ENCODE results near the gene SLC27A4. TPM values are rescaled to one million over a fixed set of nuclear protein-coding genes. Genes with fewer than 3 reads are reported as not detected.

The SLC27A4 gene
- total RNA-seq, 1 experiment from 2014 or later: 17.0 TPM

DNA sequence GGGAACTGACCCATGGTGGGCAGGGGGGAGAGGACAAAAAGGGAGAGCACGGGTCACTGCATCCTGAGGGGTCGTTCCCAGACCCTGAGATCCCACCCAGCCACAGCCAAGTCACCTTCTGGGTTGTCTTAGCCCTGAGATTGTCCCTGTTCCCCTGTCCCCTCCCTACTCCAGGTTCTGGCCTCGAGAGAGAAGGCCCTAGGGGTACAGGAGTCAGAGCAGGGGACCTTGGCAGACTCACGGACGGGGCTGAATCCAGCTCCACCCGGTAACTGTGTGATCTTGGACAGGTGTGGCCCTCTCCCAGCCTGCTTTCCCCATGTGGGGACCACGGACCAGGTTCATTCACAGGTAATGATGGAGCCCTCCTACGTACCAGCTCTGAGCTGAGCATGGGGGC, 69.1 kb downstream of the SLC27A4 start:
- no peaks in the 10 kb centered on the region for H3K9me3 ChIP-seq (ENCODE audit: control insufficient read depth, low read depth, low read length)
- H2AFZ ChIP-seq (ENCODE audit: low read length): no peak overlapping the region
- no peaks in the 10 kb centered on the region for H4K20me1 ChIP-seq (ENCODE audit: control insufficient read depth, insufficient read depth, insufficient read length)
- no peak overlapping the region for H2BK12ac ChIP-seq (ENCODE audit: insufficient read length, low read depth, low read length)
- H3K9ac ChIP-seq (ENCODE audit: extremely low read depth, insufficient read length, low read length): no peak overlapping the region
- no peak overlapping the region for H3K4ac ChIP-seq (ENCODE audit: low read depth, low read length)
- H2AK5ac ChIP-seq (ENCODE audit: insufficient read length, low read length): no peak overlapping the region
- no peak overlapping the region for H2BK5ac ChIP-seq (ENCODE audit: insufficient read length, low read length)
- Mint-ChIP-seq H3K9me3 (peaks cover 0 to 6% of the 10 kb centered on the region in 2 experiments; a peak in 3 of 5 replicates), H3K27me3 (ENCODE audit: low read depth) (peaks cover 98% of the 10 kb centered on the region), H3K36me3 (ENCODE audit: insufficient read depth in 1 of 3, low read depth in 3 of 3) (no peaks in the 10 kb centered on the region; a peak in 1 of 7 replicates), H3K4me3 (no peak overlapping the region; a peak in 1 of 5 replicates), H3K4me1 (peaks cover 35 to 38% of the 10 kb centered on the region in 2 experiments), H3K27ac (no peak overlapping the region)
- H3K23me2 ChIP-seq (ENCODE audit: insufficient read length, low read depth, low read length, poor library complexity, severe bottlenecking): no peaks in the 10 kb centered on the region
- H2BK15ac ChIP-seq (ENCODE audit: low read depth, low read length): no peak overlapping the region
- no peak for DNase-seq
- no peaks in the 10 kb centered on the region for H3K79me2 ChIP-seq (ENCODE audit: insufficient read depth, low read length)
- no peak overlapping the region for H2BK20ac ChIP-seq (ENCODE audit: low read depth, low read length, poor library complexity, severe bottlenecking)
- WGBS (ENCODE audit: extremely low coverage, insufficient read length, low lambda C conversion rate): no CpG with 5 or more reads among the region's 8 CpGs
- no peak for TF ChIP-seq CTCF (conservative IDR thresholded peaks at IDR 0.05)
- H3K79me1 ChIP-seq (ENCODE audit: insufficient read depth, low read depth, low read length, poor library complexity, severe bottlenecking): no peaks in the 10 kb centered on the region
- H3K14ac ChIP-seq (ENCODE audit: insufficient read depth, low read length): no peak overlapping the region
- H3K23ac ChIP-seq (ENCODE audit: insufficient read length, low read depth, low read length): no peak overlapping the region
- H3K4me2 ChIP-seq (ENCODE audit: insufficient read depth, insufficient read length, low read length): no peak overlapping the region
- no peak overlapping the region for H2BK120ac ChIP-seq (ENCODE audit: low read depth, low read length, poor library complexity, severe bottlenecking)
- H3K27me3 ChIP-seq (ENCODE audit: insufficient read depth, low read length): peaks cover 55% of the 10 kb centered on the region; the same call in 1 of the 2 replicates
- no peak overlapping the region for H4K8ac ChIP-seq (replicated peaks; ENCODE audit: insufficient read length, low read depth, low read length)
- H3K18ac ChIP-seq (ENCODE audit: insufficient read length, low read depth, low read length): no peak overlapping the region
- no peak overlapping the region for H3K27ac ChIP-seq (ENCODE audit: insufficient read length, low read depth, low read length)
- H3K4me1 ChIP-seq (ENCODE audit: insufficient read depth, low read length): no peaks in the 10 kb centered on the region
- no peak overlapping the region for H4K91ac ChIP-seq (ENCODE audit: insufficient read length, low read depth, low read length)
- no peak overlapping the region for H3K56ac ChIP-seq (ENCODE audit: insufficient read length, low read depth, low read length)
- H3T11ph ChIP-seq (ENCODE audit: low read length): no peak overlapping the region
- no peak overlapping the region for H4K5ac ChIP-seq (ENCODE audit: insufficient read length, low read depth, low read length)

Data from H9 (cell line).